ENCODE measurements around the gene PLA2G15. TPM values are rescaled to one million over a fixed set of nuclear protein-coding genes. Genes with fewer than 3 reads are reported as not detected.
A peak's percentile ranks its signal among the peaks of the same experiment; 100 is the strongest.

Gene PLA2G15
- total RNA-seq, 3 donors from 2014 or later (not counting 1 experiment from before 2014, with no cell fraction given), result 5.6 to 13.0 (median 12.7) TPM

- H3K4me1 ChIP-seq (ENCODE audit: control insufficient read depth, insufficient read depth, low read length), result no peaks in the 10 kb centered on the region
- Mint-ChIP-seq H3K4me3 (no peak overlapping the region), H3K9me3 (no peaks in the 10 kb centered on the region), H3K27me3 (ENCODE audit: low read depth in 2 of 2) (no peaks in the 10 kb centered on the region), H3K4me1 (peaks cover 33 to 37% of the 10 kb centered on the region in 2 donors), H3K27ac (peak overlapping the region; percentile 45 to 64), H3K36me3 (peaks cover 5% of the 10 kb centered on the region)
- no peaks in the 10 kb centered on the region for H3K27me3 ChIP-seq (ENCODE audit: control insufficient read depth, insufficient read depth, low read length)
- intact Hi-C loops (cut with micrococcal nuclease), result no loop called here
- no peak overlapping the region for H3K4me3 ChIP-seq (ENCODE audit: low read length)
- DNase-seq (no peak), ATAC-seq (no peak)
- H3K9me3 ChIP-seq (ENCODE audit: control insufficient read depth, insufficient read depth, low read length), result no peaks in the 10 kb centered on the region
- H3K27ac ChIP-seq (ENCODE audit: low read length), result no peak overlapping the region
- WGBS (ENCODE audit: insufficient coverage), result 100% methylated on average over 2 of the region's 3 CpGs
- TF ChIP-seq, protein P1, sequence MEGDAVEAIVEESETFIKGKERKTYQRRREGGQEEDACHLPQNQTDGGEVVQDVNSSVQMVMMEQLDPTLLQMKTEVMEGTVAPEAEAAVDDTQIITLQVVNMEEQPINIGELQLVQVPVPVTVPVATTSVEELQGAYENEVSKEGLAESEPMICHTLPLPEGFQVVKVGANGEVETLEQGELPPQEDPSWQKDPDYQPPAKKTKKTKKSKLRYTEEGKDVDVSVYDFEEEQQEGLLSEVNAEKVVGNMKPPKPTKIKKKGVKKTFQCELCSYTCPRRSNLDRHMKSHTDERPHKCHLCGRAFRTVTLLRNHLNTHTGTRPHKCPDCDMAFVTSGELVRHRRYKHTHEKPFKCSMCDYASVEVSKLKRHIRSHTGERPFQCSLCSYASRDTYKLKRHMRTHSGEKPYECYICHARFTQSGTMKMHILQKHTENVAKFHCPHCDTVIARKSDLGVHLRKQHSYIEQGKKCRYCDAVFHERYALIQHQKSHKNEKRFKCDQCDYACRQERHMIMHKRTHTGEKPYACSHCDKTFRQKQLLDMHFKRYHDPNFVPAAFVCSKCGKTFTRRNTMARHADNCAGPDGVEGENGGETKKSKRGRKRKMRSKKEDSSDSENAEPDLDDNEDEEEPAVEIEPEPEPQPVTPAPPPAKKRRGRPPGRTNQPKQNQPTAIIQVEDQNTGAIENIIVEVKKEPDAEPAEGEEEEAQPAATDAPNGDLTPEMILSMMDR (IDR thresholded peaks at IDR 0.05), result no peak
- peaks cover 22% of the 10 kb centered on the region for H3K36me3 ChIP-seq (ENCODE audit: control insufficient read depth, insufficient read depth, low read length)
Measured at GRCh38 chr16:68216240-68216639, 28.9 kb upstream of the PLA2G15 start.

- intact Hi-C loops (cut with micrococcal nuclease), result no loop called here
- Mint-ChIP-seq H3K9me3 (no peaks in the 10 kb centered on the region), H3K4me1 (peaks cover 31 to 32% of the 10 kb centered on the region in 2 donors), H3K27me3 (ENCODE audit: low read depth in 2 of 2) (no peaks in the 10 kb centered on the region), H3K36me3 (peaks cover 5% of the 10 kb centered on the region), H3K4me3 (no peak overlapping the region), H3K27ac (peak overlapping the region; percentile 44 to 62)
- peaks cover 33% of the 10 kb centered on the region for H3K36me3 ChIP-seq (ENCODE audit: control insufficient read depth, insufficient read depth, low read length)
- DNase-seq, result no peak
- no peaks in the 10 kb centered on the region for H3K27me3 ChIP-seq (ENCODE audit: control insufficient read depth, insufficient read depth, low read length)
- H3K27ac ChIP-seq (ENCODE audit: low read length), result no peak overlapping the region
- TF ChIP-seq, protein P1 (IDR thresholded peaks at IDR 0.05), result no peak
- WGBS (ENCODE audit: insufficient coverage), result 80% methylated on average over 4 of the region's 4 CpGs
- no peaks in the 10 kb centered on the region for H3K4me1 ChIP-seq (ENCODE audit: control insufficient read depth, insufficient read depth, low read length)
- ATAC-seq, result no peak
- no peak overlapping the region for H3K4me3 ChIP-seq (ENCODE audit: low read length)
- H3K9me3 ChIP-seq (ENCODE audit: control insufficient read depth, insufficient read depth, low read length), result no peaks in the 10 kb centered on the region
Measured at GRCh38 chr16:68217506-68217905, 27.7 kb upstream of the PLA2G15 start.

GRCh38 chr16:68219725-68220351, 25.3 kb upstream of the PLA2G15 start:
- Histone ChIP-seq H3K4me3 (ENCODE audit: low read length) (no peak overlapping the region), H3K27me3 (ENCODE audit: control insufficient read depth, insufficient read depth, low read length) (no peaks in the 10 kb centered on the region), H3K36me3 (ENCODE audit: control insufficient read depth, insufficient read depth, low read length) (peaks cover 36% of the 10 kb centered on the region), H3K27ac (ENCODE audit: low read length) (no peak overlapping the region), H3K4me1 (ENCODE audit: control insufficient read depth, insufficient read depth, low read length) (no peaks in the 10 kb centered on the region), H3K9me3 (ENCODE audit: control insufficient read depth, insufficient read depth, low read length) (no peaks in the 10 kb centered on the region)
- Mint-ChIP-seq H3K4me1 (peaks cover 25 to 26% of the 10 kb centered on the region in 2 donors), H3K9me3 (no peaks in the 10 kb centered on the region), H3K27me3 (ENCODE audit: low read depth in 2 of 2) (no peaks in the 10 kb centered on the region), H3K27ac (peak overlapping the region; percentile 60 to 71), H3K36me3 (peaks cover 5% of the 10 kb centered on the region), H3K4me3 (no peak overlapping the region)
- WGBS (ENCODE audit: insufficient coverage), result 90% methylated on average over 4 of the region's 6 CpGs
- ATAC-seq, result no peak
- intact Hi-C loops (cut with micrococcal nuclease), result no loop called here
- TF ChIP-seq, protein P1 (IDR thresholded peaks at IDR 0.05), result no peak
- no peak for DNase-seq

GRCh38 chr16:68223072-68223471, 22.1 kb upstream of the PLA2G15 start:
- H3K36me3 ChIP-seq (ENCODE audit: control insufficient read depth, insufficient read depth, low read length), result peaks cover 38% of the 10 kb centered on the region
- Mint-ChIP-seq H3K9me3 (no peaks in the 10 kb centered on the region), H3K4me3 (no peak overlapping the region), H3K27ac (peak overlapping the region; percentile 48 to 69), H3K36me3 (no peaks in the 10 kb centered on the region), H3K27me3 (ENCODE audit: low read depth in 2 of 2) (no peaks in the 10 kb centered on the region), H3K4me1 (peaks cover 26 to 29% of the 10 kb centered on the region in 2 donors)
- no CpG with 5 or more reads among the region's 1 CpG for WGBS (ENCODE audit: insufficient coverage)
- ATAC-seq (no peak), DNase-seq (no peak)
- no peak overlapping the region for H3K4me3 ChIP-seq (ENCODE audit: low read length)
- no peaks in the 10 kb centered on the region for H3K9me3 ChIP-seq (ENCODE audit: control insufficient read depth, insufficient read depth, low read length)
- intact Hi-C loops (cut with micrococcal nuclease), result no loop called here
- peaks cover 9% of the 10 kb centered on the region for H3K4me1 ChIP-seq (ENCODE audit: control insufficient read depth, insufficient read depth, low read length)
- H3K27me3 ChIP-seq (ENCODE audit: control insufficient read depth, insufficient read depth, low read length), result no peaks in the 10 kb centered on the region
- TF ChIP-seq, protein P1 (IDR thresholded peaks at IDR 0.05), result no peak
- H3K27ac ChIP-seq (ENCODE audit: low read length), result no peak overlapping the region
